Vagina (tissue), 2 donors: ENCODE measurements around the gene ACAA1.

ENCODE experiments used
- CTCF ChIP-seq, 3 experiments: fragments of 450-650 bp in 2 of 3; fragments of 200-600 bp in 1 of 3; sonication (generic) in 1 of 3; IDR thresholded peaks; one replicate each; pipeline ENCODE4 v1.5.1; 2017 to 2019; ENCODE audit warnings: antibody characterized with exemption in 3 of 3, mild to moderate bottlenecking in 2 of 3, moderate library complexity in 2 of 3
- POLR2A ChIP-seq, 2 donors: fragments of 450-650 bp; IDR thresholded peaks; one replicate each; pipeline ENCODE4 v1.6.1; 2017; ENCODE audit warnings: antibody characterized with exemption in 2 of 2, mild to moderate bottlenecking in 2 of 2, moderate library complexity in 2 of 2
- POLR2AphosphoS5 ChIP-seq, 2 donors: sonication (generic); formaldehyde crosslinking; IDR thresholded peaks; one replicate each; pipeline ENCODE4 v1.9.0; 2017; ENCODE audit warnings: antibody characterized with exemption in 2 of 2, mild to moderate bottlenecking in 2 of 2, low read depth in 1 of 2; ENCODE audit not compliant: insufficient read depth in 1 of 2

GRCh38 chr3:38157595-38157994 is 20.7 kb upstream of the ACAA1 start:
- TF ChIP-seq CTCF (IDR thresholded peaks at IDR 0.05) (no peak), POLR2A (IDR thresholded peaks at IDR 0.05) (no peak), POLR2AphosphoS5 (IDR thresholded peaks at IDR 0.05; ENCODE audit: insufficient read depth in 1 of 2, low read depth in 1 of 2) (no peak)
